Dendritic cell treated with granulocyte-macrophage colony-stimulating factor and Interleukin-4, amounts not matched to agents 40 ng/mL and 50 ng/mL, for 4 days (primary cell): ENCODE measurements around the gene DAO.

ENCODE experiments used
- H3K27ac Mint-ChIP-seq: one replicate; pipeline ENCODE4 v1.8.0; 2022; ENCODE audit warnings: mild to moderate bottlenecking, mixed read lengths
- H3K27me3 Mint-ChIP-seq: one replicate; pipeline ENCODE4 v1.8.0; 2022; ENCODE audit warnings: mild to moderate bottlenecking, mixed read lengths
- H3K36me3 Mint-ChIP-seq: one replicate; pipeline ENCODE4 v1.8.0; 2022; ENCODE audit warnings: low read depth, mixed read lengths
- H3K4me1 Mint-ChIP-seq: one replicate; pipeline ENCODE4 v1.8.0; 2022; ENCODE audit warnings: low read depth, mixed read lengths
- H3K4me3 Mint-ChIP-seq: one replicate; pipeline ENCODE4 v1.8.0; 2022; ENCODE audit warnings: mild to moderate bottlenecking, moderate library complexity, mixed read lengths
- H3K9me3 Mint-ChIP-seq: one replicate; pipeline ENCODE4 v1.8.0; 2022; ENCODE audit warnings: mixed read lengths
- intact Hi-C: fragments of 100-400 bp; cut with micrococcal nuclease; formaldehyde crosslinking; loops from one replicate; pipeline ENCODE4 v1.15.0; 2022

DAO gene

GRCh38 chr12:108933949-108934348 lies 54.1 kb downstream of the DAO start:
- peaks cover 26% of the 10 kb centered on the region for H3K4me1 Mint-ChIP-seq
- no peak overlapping the region for H3K4me3 Mint-ChIP-seq
- intact Hi-C loops = no loop called here
- H3K9me3 Mint-ChIP-seq = no peaks in the 10 kb centered on the region
- H3K27me3 Mint-ChIP-seq = peaks cover 2% of the 10 kb centered on the region
- no peak overlapping the region for H3K27ac Mint-ChIP-seq
- H3K36me3 Mint-ChIP-seq = no peaks in the 10 kb centered on the region

- intact Hi-C loops = no loop called here
- Mint-ChIP-seq H3K4me1 (peaks cover 16% of the 10 kb centered on the region), H3K9me3 (no peaks in the 10 kb centered on the region), H3K36me3 (no peaks in the 10 kb centered on the region), H3K4me3 (no peak overlapping the region), H3K27me3 (peaks cover 2% of the 10 kb centered on the region), H3K27ac (no peak overlapping the region)
Observed at GRCh38 chr12:108935159-108935763, 55.4 kb downstream of the DAO start.

GRCh38 chr12:108938247-108938924 lies 58.5 kb downstream of the DAO start:
- H3K4me3 Mint-ChIP-seq = no peak overlapping the region
- intact Hi-C loops = no loop called here
- H3K36me3 Mint-ChIP-seq = no peaks in the 10 kb centered on the region
- no peaks in the 10 kb centered on the region for H3K9me3 Mint-ChIP-seq
- H3K27me3 Mint-ChIP-seq = peaks cover 2% of the 10 kb centered on the region
- no peak overlapping the region for H3K27ac Mint-ChIP-seq
- peaks cover 7% of the 10 kb centered on the region for H3K4me1 Mint-ChIP-seq

- Mint-ChIP-seq H3K4me1 (peaks cover 9% of the 10 kb centered on the region), H3K27ac (no peak overlapping the region), H3K27me3 (peaks cover 2% of the 10 kb centered on the region), H3K4me3 (no peak overlapping the region), H3K36me3 (no peaks in the 10 kb centered on the region), H3K9me3 (no peaks in the 10 kb centered on the region)
- intact Hi-C loops = no loop called here
Observed at GRCh38 chr12:108939594-108939993, 59.7 kb downstream of the DAO start.

- Mint-ChIP-seq H3K27ac (no peak overlapping the region), H3K27me3 (peaks cover 2% of the 10 kb centered on the region), H3K4me3 (no peak overlapping the region), H3K9me3 (no peaks in the 10 kb centered on the region), H3K36me3 (no peaks in the 10 kb centered on the region), H3K4me1 (peaks cover 9% of the 10 kb centered on the region)
- intact Hi-C loops = no loop called here
Observed at GRCh38 chr12:108940138-108940537, 60.2 kb downstream of the DAO start.

- H3K27me3 Mint-ChIP-seq = no peaks in the 10 kb centered on the region
- no peak overlapping the region for H3K4me3 Mint-ChIP-seq
- peak overlapping the region; percentile 68 for H3K27ac Mint-ChIP-seq
- H3K9me3 Mint-ChIP-seq = peaks cover 9% of the 10 kb centered on the region
- H3K4me1 Mint-ChIP-seq = peaks cover 36% of the 10 kb centered on the region
- intact Hi-C loops = loop anchor here (5.0 kb wide), 1 partner anchor 135 kb away; no protein-coding TSS in a partner anchor
- H3K36me3 Mint-ChIP-seq = no peaks in the 10 kb centered on the region
Observed at GRCh38 chr12:108947097-108947496, 67.2 kb downstream of the DAO start.

GRCh38 chr12:108948367-108948766 lies 68.5 kb downstream of the DAO start:
- H3K4me3 Mint-ChIP-seq = no peak overlapping the region
- H3K27ac Mint-ChIP-seq = peak overlapping the region; percentile 68
- peaks cover 4% of the 10 kb centered on the region for H3K27me3 Mint-ChIP-seq
- H3K4me1 Mint-ChIP-seq = peaks cover 36% of the 10 kb centered on the region
- intact Hi-C loops = loop anchor here (5.0 kb wide), 1 partner anchor 136 kb away; no protein-coding TSS in a partner anchor
- peaks cover 9% of the 10 kb centered on the region for H3K9me3 Mint-ChIP-seq
- H3K36me3 Mint-ChIP-seq = no peaks in the 10 kb centered on the region

GRCh38 chr12:108949976-108950375 lies 70.1 kb downstream of the DAO start:
- Mint-ChIP-seq H3K36me3 (no peaks in the 10 kb centered on the region), H3K27me3 (peaks cover 8% of the 10 kb centered on the region), H3K9me3 (peaks cover 9% of the 10 kb centered on the region), H3K27ac (peak overlapping the region; percentile 61), H3K4me1 (peaks cover 26% of the 10 kb centered on the region), H3K4me3 (no peak overlapping the region)
- intact Hi-C loops = loop anchor here (5.0 to 10.0 kb wide), 3 partner anchors 128 to 145 kb away; partner anchors contain the start of genes ALKBH2 and UNG
